ENCODE measurements around the gene WDR5. TPM values are rescaled to one million over a fixed set of nuclear protein-coding genes. Genes with fewer than 3 reads are reported as not detected.
A peak's percentile ranks its signal among the peaks of the same experiment; 100 is the strongest.

The WDR5 gene
- total and polyA plus RNA-seq, 7 experiments from 2014 or later: 13.8 to 42.3 (median 20.2) TPM

DNA sequence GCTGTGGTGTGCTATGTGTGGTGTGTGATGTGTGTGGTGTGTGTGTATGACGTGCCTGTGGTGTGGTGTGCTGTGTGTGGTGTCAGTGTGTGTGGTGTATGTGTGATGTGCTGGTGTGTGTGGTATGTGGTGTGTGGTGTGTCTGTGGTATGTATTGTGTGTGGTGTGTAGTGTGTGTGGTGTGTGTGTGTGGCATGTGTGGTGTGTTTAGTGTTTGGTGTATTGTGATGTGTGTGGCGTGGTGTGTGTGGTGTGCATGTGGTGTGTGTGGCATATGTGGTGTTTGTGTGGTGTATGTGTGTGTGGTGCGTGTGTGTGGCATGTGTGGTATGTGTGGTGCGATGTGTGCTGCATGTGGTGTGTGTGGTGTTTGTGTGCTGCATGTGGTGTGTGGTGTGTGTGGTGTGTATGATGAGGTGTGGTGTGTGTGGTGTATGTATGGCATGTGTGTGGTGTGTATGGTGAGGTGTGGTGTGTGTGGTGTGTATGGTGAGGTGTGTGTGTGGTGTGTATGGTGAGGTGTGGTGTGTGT is 46.7 kb downstream of the WDR5 start:
- no peak for ATAC-seq
- no peak overlapping the region for H3K27ac ChIP-seq (ENCODE audit: low read depth, low read length)
- Mint-ChIP-seq H3K27ac (peak overlapping the region in 8 of 9 donors; percentile 15 to 82 (median 74)), H3K9me3 (peaks cover 0 to 7% (median 0%) of the 10 kb centered on the region in 11 donors), H3K4me3 (peak overlapping the region in 2 of 10 donors; percentile 5 to 21), H3K27me3 (peaks cover 0 to 10% (median 0%) of the 10 kb centered on the region in 5 donors), H3K4me1 (peaks cover 22 to 30% (median 27%) of the 10 kb centered on the region in 7 donors), H3K36me3 (peaks cover 0 to 1% (median 0%) of the 10 kb centered on the region in 5 donors)
- POLR2A ChIA-PET: no interaction called here
- H3K27me3 ChIP-seq (ENCODE audit: control insufficient read depth in 2 of 2, insufficient read depth in 2 of 2, low read length in 2 of 2): no peaks in the 10 kb centered on the region
- no peaks in the 10 kb centered on the region for H3K36me3 ChIP-seq (ENCODE audit: control insufficient read depth in 2 of 3, insufficient read depth in 3 of 3, low read length in 3 of 3)
- CTCF ChIA-PET: no interaction called here
- no peaks in the 10 kb centered on the region for H3K9me3 ChIP-seq (ENCODE audit: control insufficient read depth in 2 of 3, low read length in 3 of 3)
- H3K4me3 ChIP-seq (ENCODE audit: low read length): no peak overlapping the region
- DNase-seq: no peak
- H3K4me1 ChIP-seq (ENCODE audit: control insufficient read depth in 2 of 2, insufficient read depth in 2 of 2, low read length in 2 of 2): peaks cover 7 to 25% of the 10 kb centered on the region in 2 donors
- intact Hi-C loops (cut with micrococcal nuclease): no loop called here

DNA sequence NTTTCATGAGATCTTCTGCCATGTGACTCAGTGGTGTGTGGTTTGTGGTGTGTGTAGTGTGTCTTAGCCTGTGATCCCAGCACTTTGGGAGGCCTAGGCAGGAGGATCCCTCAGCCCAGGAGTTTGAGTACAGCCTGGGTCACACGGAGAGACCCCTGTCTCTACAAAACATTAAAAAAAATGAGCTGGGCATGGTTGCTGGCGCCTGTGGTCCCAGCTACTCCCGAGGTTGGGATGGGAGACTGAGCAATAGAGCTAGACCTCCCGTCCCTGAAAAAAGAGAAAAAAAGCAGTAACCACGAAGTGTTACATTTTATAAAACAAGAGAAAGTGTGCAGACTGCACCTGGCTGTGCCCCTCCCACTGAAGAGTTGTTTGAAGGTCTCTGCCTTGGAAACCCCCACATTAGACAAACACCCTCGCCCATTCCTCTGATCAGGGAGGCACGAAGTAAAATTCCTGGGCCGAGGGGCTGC is 49.7 kb downstream of the WDR5 start:
- peaks cover 0 to 7% (median 0%) of the 10 kb centered on the region in 11 donors for H3K9me3 Mint-ChIP-seq
- POLR2A ChIA-PET: interaction anchor here (1.4 kb wide), 1 partner anchor 10 kb away, joined by 8 read pairs; no protein-coding TSS in a partner anchor
- CTCF ChIA-PET: no interaction called here
- DNase-seq (peak in 4 of 9 donors; percentile 27 to 40 (median 32)), ATAC-seq (peak; percentile 81)
- intact Hi-C loops (cut with micrococcal nuclease): loop anchor here in 1 of 2 donors (5.0 kb wide), 1 partner anchor 142 kb away; the partner anchor contains the start of gene RXRA
- Histone ChIP-seq H3K36me3 (ENCODE audit: control insufficient read depth in 2 of 3, insufficient read depth in 3 of 3, low read length in 3 of 3) (no peaks in the 10 kb centered on the region), H3K27me3 (ENCODE audit: control insufficient read depth in 2 of 2, insufficient read depth in 2 of 2, low read length in 2 of 2) (no peaks in the 10 kb centered on the region), H3K9me3 (ENCODE audit: control insufficient read depth in 2 of 3, low read length in 3 of 3) (no peaks in the 10 kb centered on the region), H3K4me3 (ENCODE audit: low read length) (no peak overlapping the region), H3K27ac (ENCODE audit: low read depth, low read length) (peak overlapping the region; percentile 14), H3K4me1 (ENCODE audit: control insufficient read depth in 2 of 2, insufficient read depth in 2 of 2, low read length in 2 of 2) (peaks cover 7 to 25% of the 10 kb centered on the region in 2 donors)
- H3K27ac Mint-ChIP-seq: peak overlapping the region in 8 of 9 donors; percentile 63 to 88 (median 82)
- peaks cover 0 to 3% (median 0%) of the 10 kb centered on the region in 5 donors for H3K27me3 Mint-ChIP-seq
- H3K4me1 Mint-ChIP-seq: peaks cover 19 to 30% (median 23%) of the 10 kb centered on the region in 7 donors
- peak overlapping the region in 7 of 10 donors; percentile 29 to 48 (median 40) for H3K4me3 Mint-ChIP-seq
- H3K36me3 Mint-ChIP-seq: peaks cover 0 to 1% (median 0%) of the 10 kb centered on the region in 5 donors

DNA sequence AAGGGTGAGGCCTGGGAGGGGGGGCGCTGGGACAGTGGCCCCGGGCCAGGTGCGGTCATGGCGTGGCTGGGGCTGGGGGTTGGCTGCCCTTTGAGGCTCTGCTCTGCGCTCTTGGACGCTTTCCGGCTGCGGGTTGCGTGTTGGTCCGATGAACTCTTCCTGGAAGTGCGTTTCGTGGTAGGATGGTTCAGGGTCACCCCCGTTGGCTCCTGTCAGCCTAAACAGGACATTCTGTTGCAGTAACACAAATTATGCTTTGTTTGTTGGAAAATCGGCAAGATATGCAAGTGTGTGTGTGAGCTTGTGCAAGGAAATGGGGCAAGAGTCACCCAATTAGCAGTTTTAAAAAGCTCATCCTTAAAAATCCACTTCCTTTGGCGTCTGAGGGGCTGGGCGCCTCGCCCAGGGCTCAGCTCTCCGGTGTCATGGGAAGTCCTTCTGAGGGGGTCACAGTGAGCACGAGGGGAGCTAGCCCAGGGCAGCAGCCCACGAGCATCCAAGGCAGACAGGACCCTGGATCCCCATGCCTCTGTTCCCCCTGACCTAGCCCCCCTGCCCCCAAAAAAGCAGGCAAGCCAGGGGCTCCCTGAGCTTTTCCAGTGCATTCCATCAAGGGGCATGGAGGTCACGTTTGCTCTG is 50.7 kb downstream of the WDR5 start:
- intact Hi-C loops (cut with micrococcal nuclease): loop anchor here in 1 of 2 donors (5.0 kb wide), 1 partner anchor 141 kb away; the partner anchor contains the start of gene RXRA
- DNase-seq (no peak), ATAC-seq (no peak)
- Mint-ChIP-seq H3K27ac (peak overlapping the region in 4 of 9 donors; percentile 56 to 81 (median 70)), H3K9me3 (peaks cover 0 to 7% (median 0%) of the 10 kb centered on the region in 11 donors), H3K36me3 (peaks cover 0 to 1% (median 0%) of the 10 kb centered on the region in 5 donors), H3K27me3 (peaks cover 0 to 3% (median 0%) of the 10 kb centered on the region in 5 donors), H3K4me3 (peak overlapping the region in 2 of 10 donors; percentile 25 to 61), H3K4me1 (peaks cover 17 to 29% (median 22%) of the 10 kb centered on the region in 7 donors)
- Histone ChIP-seq H3K27me3 (ENCODE audit: control insufficient read depth in 2 of 2, insufficient read depth in 2 of 2, low read length in 2 of 2) (no peaks in the 10 kb centered on the region), H3K9me3 (ENCODE audit: control insufficient read depth in 2 of 3, low read length in 3 of 3) (no peaks in the 10 kb centered on the region), H3K4me1 (ENCODE audit: control insufficient read depth in 2 of 2, insufficient read depth in 2 of 2, low read length in 2 of 2) (peaks cover 7 to 20% of the 10 kb centered on the region in 2 donors), H3K36me3 (ENCODE audit: control insufficient read depth in 2 of 3, insufficient read depth in 3 of 3, low read length in 3 of 3) (no peaks in the 10 kb centered on the region), H3K4me3 (ENCODE audit: low read length) (no peak overlapping the region), H3K27ac (ENCODE audit: low read depth, low read length) (no peak overlapping the region)
- ChIA-PET CTCF (interaction anchor here (1.2 kb wide), 1 partner anchor 16 kb away, joined by 3 read pairs; no protein-coding TSS in a partner anchor), POLR2A (interaction anchor here (1.4 kb wide), 1 partner anchor 8 kb away, joined by 8 read pairs; no protein-coding TSS in a partner anchor)

DNA sequence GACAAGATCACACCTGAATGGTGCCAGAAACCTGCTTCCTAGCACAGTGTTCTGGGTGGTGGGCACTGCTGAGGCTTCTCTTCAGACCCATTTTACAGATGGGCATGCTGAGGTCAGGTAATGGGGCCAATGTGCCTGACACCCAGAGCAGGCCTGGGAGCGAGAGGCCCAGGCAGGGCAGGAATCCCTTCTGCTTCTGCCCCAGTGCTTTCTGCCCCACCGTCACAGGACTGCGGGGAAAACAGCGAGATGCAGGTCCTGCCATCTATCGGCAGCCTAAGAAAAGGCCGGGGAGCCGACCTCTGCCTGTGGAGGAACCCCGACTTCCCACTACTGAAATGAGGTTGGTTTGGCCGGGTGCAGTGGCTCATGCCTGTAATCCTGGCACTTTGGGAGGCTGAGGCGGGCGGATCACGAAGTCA is 51.2 kb downstream of the WDR5 start:
- ChIA-PET CTCF (interaction anchor here (1.2 kb wide), 1 partner anchor 17 kb away, joined by 3 read pairs; no protein-coding TSS in a partner anchor), POLR2A (no interaction called here)
- Mint-ChIP-seq H3K4me3 (no peak overlapping the region), H3K36me3 (peaks cover 0 to 1% (median 0%) of the 10 kb centered on the region in 5 donors), H3K27ac (peak overlapping the region in 1 of 9 donors; percentile 32), H3K4me1 (peaks cover 14 to 27% (median 22%) of the 10 kb centered on the region in 7 donors), H3K9me3 (peaks cover 0 to 7% (median 0%) of the 10 kb centered on the region in 11 donors), H3K27me3 (peaks cover 0 to 3% (median 0%) of the 10 kb centered on the region in 5 donors)
- peaks cover 7 to 14% of the 10 kb centered on the region in 2 donors for H3K4me1 ChIP-seq (ENCODE audit: control insufficient read depth in 2 of 2, insufficient read depth in 2 of 2, low read length in 2 of 2)
- intact Hi-C loops (cut with micrococcal nuclease): loop anchor here in 1 of 2 donors (5.0 kb wide), 1 partner anchor 140 kb away; the partner anchor contains the start of gene RXRA
- no peak for DNase-seq
- H3K27ac ChIP-seq (ENCODE audit: low read depth, low read length): no peak overlapping the region
- ATAC-seq: peak; percentile 43
- no peak overlapping the region for H3K4me3 ChIP-seq (ENCODE audit: low read length)
- no peaks in the 10 kb centered on the region for H3K36me3 ChIP-seq (ENCODE audit: control insufficient read depth in 2 of 3, insufficient read depth in 3 of 3, low read length in 3 of 3)
- H3K9me3 ChIP-seq (ENCODE audit: control insufficient read depth in 2 of 3, low read length in 3 of 3): no peaks in the 10 kb centered on the region
- H3K27me3 ChIP-seq (ENCODE audit: control insufficient read depth in 2 of 2, insufficient read depth in 2 of 2, low read length in 2 of 2): no peaks in the 10 kb centered on the region

DNA sequence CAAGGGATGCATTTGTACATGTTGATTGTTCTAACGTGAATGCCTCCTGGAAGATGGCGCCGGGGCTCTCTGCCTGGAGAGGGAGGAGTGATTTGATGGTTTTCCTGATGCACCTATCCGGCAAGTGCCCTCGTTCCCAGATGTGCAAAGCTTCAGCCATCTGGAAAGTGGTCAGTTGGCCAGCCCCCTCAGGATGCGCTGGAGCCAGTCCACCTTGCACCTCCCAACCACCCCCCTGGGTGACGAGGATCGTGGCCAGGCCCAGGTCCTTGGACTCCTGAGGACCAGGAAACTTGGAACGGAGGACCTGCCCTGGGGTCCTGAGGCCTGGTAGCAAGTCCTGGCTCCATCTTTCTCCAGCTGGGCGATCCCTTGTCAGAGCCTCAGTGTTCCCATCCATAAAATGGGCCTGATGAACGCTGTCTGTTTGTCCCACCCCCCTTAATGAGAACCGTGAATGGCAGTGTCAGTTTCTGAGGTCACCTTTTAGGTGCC is 52.1 kb downstream of the WDR5 start:
- intact Hi-C loops (cut with micrococcal nuclease): loop anchor here in 1 of 2 donors (5.0 kb wide), 1 partner anchor 139 kb away; the partner anchor contains the start of gene RXRA
- Histone ChIP-seq H3K4me1 (ENCODE audit: control insufficient read depth in 2 of 2, insufficient read depth in 2 of 2, low read length in 2 of 2) (peaks cover 6 to 7% of the 10 kb centered on the region in 2 donors), H3K27me3 (ENCODE audit: control insufficient read depth in 2 of 2, insufficient read depth in 2 of 2, low read length in 2 of 2) (no peaks in the 10 kb centered on the region), H3K36me3 (ENCODE audit: control insufficient read depth in 2 of 3, insufficient read depth in 3 of 3, low read length in 3 of 3) (no peaks in the 10 kb centered on the region), H3K4me3 (ENCODE audit: low read length) (no peak overlapping the region), H3K27ac (ENCODE audit: low read depth, low read length) (no peak overlapping the region), H3K9me3 (ENCODE audit: control insufficient read depth in 2 of 3, low read length in 3 of 3) (no peaks in the 10 kb centered on the region)
- DNase-seq (no peak), ATAC-seq (no peak)
- Mint-ChIP-seq H3K27ac (no peak overlapping the region), H3K9me3 (no peaks in the 10 kb centered on the region), H3K36me3 (no peaks in the 10 kb centered on the region), H3K4me1 (peaks cover 8 to 21% (median 14%) of the 10 kb centered on the region in 7 donors), H3K27me3 (peaks cover 0 to 3% (median 0%) of the 10 kb centered on the region in 5 donors), H3K4me3 (no peak overlapping the region)
- ChIA-PET CTCF (interaction anchor here (1.2 kb wide), 1 partner anchor 17 kb away, joined by 3 read pairs; no protein-coding TSS in a partner anchor), POLR2A (interaction anchor here (1.2 kb wide), 1 partner anchor 214 kb away, joined by 3 read pairs; no protein-coding TSS in a partner anchor)

All from naive thymus-derived CD4-positive, alpha-beta T cell (primary cell).